Loucy (cell line): ENCODE measurements around the gene KSR2.

Experiments
- H2AFZ ChIP-seq: fragments of 200-600 bp; sonication (generic); 2 replicates; pipeline ENCODE4 v1.6.0; 2016; ENCODE audit warnings: antibody characterized with exemption, mild to moderate bottlenecking, low read length, moderate library complexity
- H3F3A ChIP-seq: fragments of 200-600 bp; 2 replicates; pipeline ENCODE4 v1.6.0; 2016; ENCODE audit warnings: antibody characterized with exemption, low read depth, mild to moderate bottlenecking
- H3K27me3 ChIP-seq: fragments of 200-600 bp; sonication (generic); 2 replicates; pipeline ENCODE4 v1.6.1; 2014; ENCODE audit warnings: low read length, mild to moderate bottlenecking; ENCODE audit not compliant: insufficient read depth, poor library complexity, severe bottlenecking
- H3K36me3 ChIP-seq: fragments of 200-600 bp; sonication (generic); 2 replicates; pipeline ENCODE4 v1.6.1; 2016; ENCODE audit warnings: low read length; ENCODE audit not compliant: insufficient read depth
- H3K4me1 ChIP-seq: fragments of 200-600 bp; sonication (generic); 2 replicates; pipeline ENCODE4 v1.5.1; 2014; ENCODE audit warnings: low read length, mild to moderate bottlenecking; ENCODE audit not compliant: insufficient read depth, poor library complexity, severe bottlenecking
- H3K4me2 ChIP-seq: fragments of 200-600 bp; sonication (generic); 2 replicates; pipeline ENCODE4 v1.6.0; 2014; ENCODE audit warnings: antibody characterized with exemption, low read length, low read depth, mild to moderate bottlenecking; ENCODE audit not compliant: poor library complexity, severe bottlenecking
- H3K4me3 ChIP-seq: fragments of 200-600 bp; sonication (generic); 2 replicates; pipeline ENCODE4 v1.5.1; 2014; ENCODE audit warnings: low read length, mild to moderate bottlenecking, mixed read lengths; ENCODE audit not compliant: poor library complexity, severe bottlenecking
- H3K79me2 ChIP-seq: fragments of 200-600 bp; sonication (generic); 2 replicates; pipeline ENCODE4 v1.6.1; 2014; ENCODE audit warnings: low read length; ENCODE audit not compliant: insufficient read depth
- H3K9ac ChIP-seq: fragments of 200-600 bp; sonication (generic); 2 replicates; pipeline ENCODE4 v1.6.0; 2014; ENCODE audit warnings: mild to moderate bottlenecking, low read depth, low read length, moderate library complexity; ENCODE audit not compliant: poor library complexity, severe bottlenecking
- H3K9me2 ChIP-seq: fragments of 200-600 bp; sonication (generic); replicated peaks from 2 replicates; pipeline ENCODE4 v1.6.1; 2016; ENCODE audit warnings: low read depth, low read length, mixed read lengths
- H3K9me3 ChIP-seq: fragments of 200-600 bp; sonication (generic); 2 replicates; pipeline ENCODE4 v1.6.1; 2014; ENCODE audit warnings: mild to moderate bottlenecking, antibody characterized with exemption, low read length, low read depth; ENCODE audit not compliant: insufficient read depth
- H4K20me1 ChIP-seq: fragments of 200-600 bp; sonication (generic); 2 replicates; pipeline ENCODE4 v1.6.0; 2014; ENCODE audit warnings: antibody characterized with exemption, low read length, mild to moderate bottlenecking; ENCODE audit not compliant: insufficient read depth, poor library complexity, severe bottlenecking
- EZH2phosphoT487 ChIP-seq: fragments of 200-600 bp; IDR thresholded peaks from 2 replicates; pipeline ENCODE4 v1.6.1; 2018; ENCODE audit warnings: antibody characterized with exemption, mild to moderate bottlenecking, moderate library complexity, borderline replicate concordance
- TF ChIP-seq, protein P1 (sequence below): fragments of 200-600 bp; sonication (generic); conservative IDR thresholded peaks from 2 replicates; pipeline ENCODE4 v1.5.1; 2014; ENCODE audit warnings: mild to moderate bottlenecking, antibody characterized with exemption, low read length

The KSR2 gene

DNA sequence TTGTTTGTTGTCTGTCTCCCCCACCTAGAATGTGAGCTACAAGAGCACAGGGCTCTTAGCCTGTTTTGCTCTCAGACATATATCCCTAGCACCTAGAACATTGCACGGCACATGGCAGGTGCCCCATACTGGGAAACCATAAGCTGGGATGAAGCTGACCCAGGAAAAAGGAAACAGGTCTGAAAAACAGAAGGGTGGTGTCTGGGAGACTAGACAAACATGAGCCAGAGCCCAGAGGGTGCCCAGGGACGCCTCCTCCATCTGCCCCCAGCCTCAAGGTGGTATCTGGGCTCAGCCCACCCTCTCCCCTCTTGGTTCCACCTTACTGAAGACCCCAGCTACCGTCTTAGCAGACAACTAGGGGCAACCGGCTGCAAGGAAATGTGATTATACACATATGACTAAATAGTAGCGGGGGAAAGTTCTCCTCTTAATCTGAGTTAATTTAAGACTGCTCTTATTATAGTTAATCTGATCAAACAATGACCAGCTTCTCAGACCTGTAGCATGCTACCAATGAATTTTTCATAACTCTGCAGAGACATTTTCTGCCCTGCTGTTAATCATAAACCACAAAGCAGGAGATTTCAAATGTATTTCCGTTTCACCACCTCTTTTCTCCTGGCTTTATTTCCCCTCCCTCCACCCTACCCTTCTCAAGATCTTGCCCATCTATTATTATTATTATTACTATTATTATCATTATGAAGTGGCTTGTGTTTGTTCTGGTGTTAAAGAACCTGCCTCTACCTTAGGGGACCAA lies 31.9 kb downstream of the KSR2 start:
- no peaks in the 10 kb centered on the region for H4K20me1 ChIP-seq
- no peaks in the 10 kb centered on the region for H3F3A ChIP-seq
- H3K9ac ChIP-seq, result no peak overlapping the region
- no peaks in the 10 kb centered on the region for H3K36me3 ChIP-seq
- H2AFZ ChIP-seq, result no peak overlapping the region
- no peaks in the 10 kb centered on the region for H3K4me1 ChIP-seq
- TF ChIP-seq, protein P1, sequence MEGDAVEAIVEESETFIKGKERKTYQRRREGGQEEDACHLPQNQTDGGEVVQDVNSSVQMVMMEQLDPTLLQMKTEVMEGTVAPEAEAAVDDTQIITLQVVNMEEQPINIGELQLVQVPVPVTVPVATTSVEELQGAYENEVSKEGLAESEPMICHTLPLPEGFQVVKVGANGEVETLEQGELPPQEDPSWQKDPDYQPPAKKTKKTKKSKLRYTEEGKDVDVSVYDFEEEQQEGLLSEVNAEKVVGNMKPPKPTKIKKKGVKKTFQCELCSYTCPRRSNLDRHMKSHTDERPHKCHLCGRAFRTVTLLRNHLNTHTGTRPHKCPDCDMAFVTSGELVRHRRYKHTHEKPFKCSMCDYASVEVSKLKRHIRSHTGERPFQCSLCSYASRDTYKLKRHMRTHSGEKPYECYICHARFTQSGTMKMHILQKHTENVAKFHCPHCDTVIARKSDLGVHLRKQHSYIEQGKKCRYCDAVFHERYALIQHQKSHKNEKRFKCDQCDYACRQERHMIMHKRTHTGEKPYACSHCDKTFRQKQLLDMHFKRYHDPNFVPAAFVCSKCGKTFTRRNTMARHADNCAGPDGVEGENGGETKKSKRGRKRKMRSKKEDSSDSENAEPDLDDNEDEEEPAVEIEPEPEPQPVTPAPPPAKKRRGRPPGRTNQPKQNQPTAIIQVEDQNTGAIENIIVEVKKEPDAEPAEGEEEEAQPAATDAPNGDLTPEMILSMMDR, result no peak
- TF ChIP-seq EZH2phosphoT487, result no peak
- H3K4me2 ChIP-seq, result no peak overlapping the region
- H3K27me3 ChIP-seq, result no peaks in the 10 kb centered on the region
- H3K79me2 ChIP-seq, result no peaks in the 10 kb centered on the region
- H3K9me3 ChIP-seq, result no peaks in the 10 kb centered on the region; the same call in 1 of the 2 replicates
- no peak overlapping the region for H3K4me3 ChIP-seq
- no peaks in the 10 kb centered on the region for H3K9me2 ChIP-seq

DNA sequence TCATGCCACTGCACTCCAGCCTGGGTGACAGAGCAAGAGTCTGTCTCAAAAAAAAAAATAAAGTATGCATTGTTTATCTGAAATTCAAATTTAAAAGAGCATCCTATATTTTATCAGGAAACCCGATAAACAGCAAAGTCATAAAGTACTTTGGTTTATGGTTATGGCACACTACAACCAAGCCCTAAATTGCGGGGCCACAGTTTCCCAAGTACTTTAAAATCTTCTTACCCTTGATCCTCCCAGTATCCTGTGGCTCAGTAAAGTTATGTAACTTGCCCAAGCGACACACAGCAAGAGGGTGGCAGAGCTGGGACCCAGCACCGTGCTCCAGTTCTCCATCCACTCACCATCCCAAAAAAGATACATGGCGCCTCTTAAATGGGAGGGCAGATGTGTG lies 35.2 kb downstream of the KSR2 start:
- H2AFZ ChIP-seq, result no peak overlapping the region
- no peak overlapping the region for H3K4me3 ChIP-seq

DNA sequence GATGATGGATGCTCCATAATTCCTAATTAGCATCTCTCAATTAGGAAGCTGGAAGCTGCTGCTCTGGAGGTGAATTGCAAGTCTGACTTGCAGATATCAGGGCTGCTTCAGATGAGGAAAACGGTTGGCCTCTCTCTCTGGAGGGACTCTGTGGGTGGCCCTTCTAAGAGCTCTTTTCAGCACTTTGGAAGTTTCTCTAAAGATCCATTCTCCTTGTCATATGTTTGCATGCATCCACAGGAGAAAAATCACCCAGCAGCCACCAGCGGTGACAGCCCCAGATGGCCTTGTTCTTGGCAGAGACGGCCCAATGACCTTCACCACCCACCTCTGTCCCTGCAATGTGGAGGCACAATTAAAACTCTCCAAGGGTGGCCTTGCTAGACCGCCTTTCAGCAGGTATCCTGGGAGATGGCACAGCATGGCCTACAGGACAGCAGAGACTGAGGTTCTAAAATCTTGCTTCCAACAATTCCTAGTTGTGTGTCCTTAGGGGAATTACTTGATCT lies 42.3 kb downstream of the KSR2 start:
- Histone ChIP-seq H3K79me2 (no peaks in the 10 kb centered on the region), H3F3A (no peaks in the 10 kb centered on the region), H3K4me1 (no peaks in the 10 kb centered on the region), H3K9me3 (no peaks in the 10 kb centered on the region; the same call in 1 of the 2 replicates), H3K9ac (no peak overlapping the region), H3K4me2 (no peak overlapping the region), H3K36me3 (no peaks in the 10 kb centered on the region), H4K20me1 (no peaks in the 10 kb centered on the region), H3K27me3 (no peaks in the 10 kb centered on the region), H2AFZ (no peak overlapping the region), H3K4me3 (no peak overlapping the region), H3K9me2 (no peaks in the 10 kb centered on the region)
- TF ChIP-seq EZH2phosphoT487, result no peak
- TF ChIP-seq, protein P1, result no peak

More for the DNA sequence above, 35.2 kb downstream of the KSR2 start:
- Histone ChIP-seq H3K4me2 (no peak overlapping the region), H4K20me1 (no peaks in the 10 kb centered on the region), H3K9ac (no peak overlapping the region), H3K27me3 (no peaks in the 10 kb centered on the region), H3F3A (no peaks in the 10 kb centered on the region), H3K9me3 (no peaks in the 10 kb centered on the region; the same call in 1 of the 2 replicates), H3K36me3 (no peaks in the 10 kb centered on the region), H3K79me2 (no peaks in the 10 kb centered on the region), H3K9me2 (no peaks in the 10 kb centered on the region), H3K4me1 (no peaks in the 10 kb centered on the region)
- no peak for TF ChIP-seq EZH2phosphoT487
- TF ChIP-seq, protein P1, result no peak
